Measurements from ENCODE around the gene TBC1D19. TPM values are rescaled to one million over a fixed set of nuclear protein-coding genes. Genes with fewer than 3 reads are reported as not detected.
"Not testable (repeated sequence)": the region's sequence is repeated elsewhere in the genome, so short reads cannot be mapped to it uniquely, and the experiment has no call there.

The TBC1D19 gene
- polyA plus RNA-seq, 1 experiment = 37.0 TPM

DNA sequence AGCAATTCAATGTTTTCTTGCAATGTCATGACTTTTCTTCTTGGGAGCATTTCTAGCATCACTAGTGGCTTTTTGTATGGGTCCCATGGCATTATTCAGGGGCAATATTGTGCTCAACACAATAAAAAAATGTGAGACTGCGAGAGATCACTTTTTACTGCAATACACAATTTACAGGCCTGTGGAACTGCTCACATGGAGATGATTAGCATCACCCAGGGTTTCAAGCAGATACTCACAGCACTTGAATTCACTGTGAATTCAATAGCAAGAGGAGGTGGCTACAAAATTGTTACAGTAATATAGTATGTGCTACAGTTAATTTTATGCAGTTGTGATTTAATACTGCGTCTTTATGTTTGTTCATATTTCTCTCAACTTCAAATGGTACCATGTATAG, 50.4 kb downstream of the TBC1D19 start:
- no peak for DNase-seq (ENCODE audit: low read depth, low spot score)
- TF ChIP-seq, protein P1, sequence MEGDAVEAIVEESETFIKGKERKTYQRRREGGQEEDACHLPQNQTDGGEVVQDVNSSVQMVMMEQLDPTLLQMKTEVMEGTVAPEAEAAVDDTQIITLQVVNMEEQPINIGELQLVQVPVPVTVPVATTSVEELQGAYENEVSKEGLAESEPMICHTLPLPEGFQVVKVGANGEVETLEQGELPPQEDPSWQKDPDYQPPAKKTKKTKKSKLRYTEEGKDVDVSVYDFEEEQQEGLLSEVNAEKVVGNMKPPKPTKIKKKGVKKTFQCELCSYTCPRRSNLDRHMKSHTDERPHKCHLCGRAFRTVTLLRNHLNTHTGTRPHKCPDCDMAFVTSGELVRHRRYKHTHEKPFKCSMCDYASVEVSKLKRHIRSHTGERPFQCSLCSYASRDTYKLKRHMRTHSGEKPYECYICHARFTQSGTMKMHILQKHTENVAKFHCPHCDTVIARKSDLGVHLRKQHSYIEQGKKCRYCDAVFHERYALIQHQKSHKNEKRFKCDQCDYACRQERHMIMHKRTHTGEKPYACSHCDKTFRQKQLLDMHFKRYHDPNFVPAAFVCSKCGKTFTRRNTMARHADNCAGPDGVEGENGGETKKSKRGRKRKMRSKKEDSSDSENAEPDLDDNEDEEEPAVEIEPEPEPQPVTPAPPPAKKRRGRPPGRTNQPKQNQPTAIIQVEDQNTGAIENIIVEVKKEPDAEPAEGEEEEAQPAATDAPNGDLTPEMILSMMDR (IDR thresholded peaks at IDR 0.05; ENCODE audit: low read depth, low read length) = no peak
- Histone ChIP-seq H3K27ac (ENCODE audit: low read depth, low read length) (no peak overlapping the region), H3K27me3 (ENCODE audit: control insufficient read depth, insufficient read depth, low read length) (no peaks in the 10 kb centered on the region), H3K9me3 (ENCODE audit: control insufficient read depth, insufficient read depth, low read length) (no peaks in the 10 kb centered on the region), H3K4me3 (ENCODE audit: low read depth, low read length) (no peak overlapping the region)
- POLR2A ChIA-PET = no interaction called here
- CTCF ChIA-PET = no interaction called here

DNA sequence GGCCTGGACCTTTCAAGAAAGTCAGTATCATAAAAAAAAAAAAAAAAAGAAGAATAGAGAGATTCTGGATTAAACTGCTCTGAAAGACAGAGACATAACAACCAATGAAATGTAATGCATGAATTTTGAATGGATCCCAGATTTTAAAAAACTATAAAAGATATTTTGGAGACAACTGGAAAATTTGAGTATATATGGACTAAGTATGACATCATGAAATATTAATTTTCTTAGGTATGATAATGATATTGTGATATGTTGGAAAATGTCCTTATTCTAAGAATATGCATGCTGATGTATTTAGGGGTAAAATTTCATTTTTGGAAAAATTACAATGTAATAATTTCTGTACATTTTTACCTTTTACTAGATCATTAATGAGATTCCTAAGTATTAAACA, 52.6 kb downstream of the TBC1D19 start:
- CTCF ChIA-PET = no interaction called here

DNA sequence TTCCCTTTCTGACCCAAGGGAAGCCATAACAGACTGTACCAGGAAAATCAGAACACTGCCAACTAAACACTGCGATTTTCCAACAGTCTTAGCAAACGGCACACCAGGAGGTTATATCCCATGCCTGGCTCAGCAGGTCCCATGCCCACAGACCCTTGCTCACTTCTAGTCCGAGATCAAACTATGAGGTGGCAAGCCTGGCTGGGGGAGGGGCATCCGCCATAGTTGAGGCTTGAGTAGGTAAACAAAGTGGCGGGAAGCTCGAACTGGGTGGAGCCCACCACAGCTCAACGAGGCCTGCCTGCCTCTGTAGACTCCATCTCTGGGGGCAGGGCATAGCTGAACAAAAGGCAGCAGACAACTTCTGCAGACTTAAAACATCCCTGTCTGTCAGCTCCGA, 56.8 kb downstream of the TBC1D19 start:
- H3K4me3 ChIP-seq (ENCODE audit: low read depth, low read length); H3K27ac ChIP-seq (ENCODE audit: low read depth, low read length); DNase-seq (ENCODE audit: low read depth, low spot score); CTCF ChIA-PET; POLR2A ChIA-PET; H3K27me3 ChIP-seq (ENCODE audit: control insufficient read depth, insufficient read depth, low read length); H3K9me3 ChIP-seq (ENCODE audit: control insufficient read depth, insufficient read depth, low read length): not testable (repeated sequence)

More for the DNA sequence above, 52.6 kb downstream of the TBC1D19 start:
- TF ChIP-seq, protein P1 (IDR thresholded peaks at IDR 0.05; ENCODE audit: low read depth, low read length) = no peak
- no peak overlapping the region for H3K4me3 ChIP-seq (ENCODE audit: low read depth, low read length)
- no peak for DNase-seq (ENCODE audit: low read depth, low spot score)
- no peak overlapping the region for H3K27ac ChIP-seq (ENCODE audit: low read depth, low read length)
- no peaks in the 10 kb centered on the region for H3K27me3 ChIP-seq (ENCODE audit: control insufficient read depth, insufficient read depth, low read length)
- no peaks in the 10 kb centered on the region for H3K9me3 ChIP-seq (ENCODE audit: control insufficient read depth, insufficient read depth, low read length)
- POLR2A ChIA-PET = no interaction called here

DNA sequence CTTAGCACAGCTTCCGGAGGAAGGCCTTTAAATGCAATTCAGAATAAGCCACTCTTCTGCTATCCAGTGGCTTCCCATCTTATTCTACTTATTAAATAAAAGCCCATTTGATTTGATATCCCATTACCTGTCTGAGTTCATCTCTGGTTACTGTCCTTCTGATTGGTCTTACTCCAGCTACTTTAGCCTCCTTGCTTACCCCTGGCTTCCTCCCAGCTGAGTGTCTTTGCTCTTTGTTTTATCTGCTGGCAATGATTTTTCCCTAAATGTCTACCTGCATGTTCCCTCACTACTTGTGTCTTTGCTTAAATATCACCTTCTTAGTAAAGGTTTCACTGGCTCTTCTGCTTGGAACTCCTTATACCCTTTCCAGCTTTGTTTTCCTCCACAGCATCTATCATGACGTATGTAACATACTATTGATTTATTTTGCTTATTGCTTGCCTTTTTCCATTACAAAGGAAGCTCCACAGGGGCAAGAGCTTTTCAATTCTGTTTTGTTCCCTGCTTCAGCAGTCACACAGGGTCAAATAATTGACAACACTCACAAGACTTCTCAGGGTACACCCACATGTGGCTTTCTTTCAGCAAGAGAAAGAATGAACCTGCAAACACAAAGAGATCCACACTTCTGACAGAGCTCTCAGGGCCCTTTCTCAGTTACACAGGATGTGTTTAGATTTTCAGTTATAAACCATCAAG, 63.8 kb downstream of the TBC1D19 start:
- POLR2A ChIA-PET = no interaction called here
- DNase-seq (ENCODE audit: low read depth, low spot score) = no peak
- CTCF ChIA-PET = interaction anchor here (1.2 kb wide), 1 partner anchor 1336 kb away, joined by 3 read pairs; no protein-coding TSS in a partner anchor

DNA sequence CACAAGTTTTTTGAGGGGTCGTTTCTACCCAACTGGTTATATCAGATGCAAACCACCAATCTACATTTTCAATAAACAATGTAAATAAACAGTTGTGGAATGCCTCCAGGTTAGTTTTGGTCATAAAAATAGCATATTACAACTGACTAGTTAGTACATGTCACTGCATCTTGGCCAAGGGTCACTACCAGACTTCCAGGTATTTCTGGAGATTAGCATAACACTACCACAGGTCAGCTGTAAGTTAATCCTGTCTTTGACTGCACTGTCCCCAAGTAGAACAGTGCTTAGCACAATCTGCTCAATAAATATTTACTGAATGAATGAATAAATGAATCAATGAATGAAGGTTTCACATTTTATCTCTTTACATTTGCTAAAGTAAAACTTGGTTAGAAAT, 64.4 kb downstream of the TBC1D19 start:
- ChIA-PET CTCF (no interaction called here), POLR2A (no interaction called here)
- no peak for DNase-seq (ENCODE audit: low read depth, low spot score)
- no peaks in the 10 kb centered on the region for H3K27me3 ChIP-seq (ENCODE audit: control insufficient read depth, insufficient read depth, low read length)
- no peak overlapping the region for H3K4me3 ChIP-seq (ENCODE audit: low read depth, low read length)
- H3K9me3 ChIP-seq (ENCODE audit: control insufficient read depth, insufficient read depth, low read length) = no peaks in the 10 kb centered on the region
- TF ChIP-seq, protein P1 (IDR thresholded peaks at IDR 0.05; ENCODE audit: low read depth, low read length) = no peak
- H3K27ac ChIP-seq (ENCODE audit: low read depth, low read length) = no peak overlapping the region

More for the DNA sequence above, 63.8 kb downstream of the TBC1D19 start:
- Histone ChIP-seq H3K9me3 (ENCODE audit: control insufficient read depth, insufficient read depth, low read length) (no peaks in the 10 kb centered on the region), H3K4me3 (ENCODE audit: low read depth, low read length) (no peak overlapping the region), H3K27ac (ENCODE audit: low read depth, low read length) (no peak overlapping the region), H3K27me3 (ENCODE audit: control insufficient read depth, insufficient read depth, low read length) (no peaks in the 10 kb centered on the region)
- TF ChIP-seq, protein P1 (IDR thresholded peaks at IDR 0.05; ENCODE audit: low read depth, low read length) = no peak
